Gastroesophageal sphincter (tissue), 4 donors: Measurements from ENCODE around the gene EMID1. TPM values are rescaled to one million over a fixed set of nuclear protein-coding genes. Genes with fewer than 3 reads are reported as not detected.

Experiments
- ATAC-seq: fragments of 150-250 bp; one replicate; pipeline ENCODE4 v1.9.1; 2016; ENCODE audit warnings: mild to moderate bottlenecking, moderate library complexity
- H3K27ac ChIP-seq, 4 donors: fragments of 200-600 bp; sonication (generic) in 3 of 4; 1 replicate in 3 of 4; 2 replicates in 1 of 4; pipeline ENCODE4 v1.5.1; 2016 to 2019
- H3K27me3 ChIP-seq: fragments of 200-600 bp; sonication (generic); one replicate; pipeline ENCODE4 v1.5.1; 2019
- H3K36me3 ChIP-seq, 2 donors: fragments of 200-600 bp; sonication (generic); one replicate each; pipeline ENCODE4 v1.5.1; 2019; ENCODE audit warnings: control low read depth in 1 of 2
- H3K4me1 ChIP-seq, 3 donors: fragments of 200-600 bp; sonication (generic); 1 replicate in 2 of 3; 2 replicates in 1 of 3; pipeline ENCODE4 v1.5.1; 2016 to 2019; ENCODE audit warnings: control low read depth in 2 of 3
- H3K4me3 ChIP-seq, 2 donors: fragments of 200-600 bp; sonication (generic); one replicate each; pipeline ENCODE4 v1.5.1; 2019; ENCODE audit warnings: mild to moderate bottlenecking in 1 of 2, moderate library complexity in 1 of 2
- H3K9me3 ChIP-seq, 3 donors: fragments of 200-600 bp; sonication (generic); one replicate each; pipeline ENCODE4 v1.5.1; 2017 to 2019; ENCODE audit warnings: control low read depth in 2 of 3
- EP300 ChIP-seq: sonication (generic); formaldehyde crosslinking; IDR thresholded peaks from one replicate; pipeline ENCODE4 v1.6.1; 2017; ENCODE audit warnings: antibody characterized with exemption, mild to moderate bottlenecking
- POLR2A ChIP-seq, 2 donors: fragments of 450-650 bp; IDR thresholded peaks; one replicate each; pipeline ENCODE4 v1.6.1; 2017; ENCODE audit warnings: antibody characterized with exemption in 2 of 2, mild to moderate bottlenecking in 2 of 2, moderate library complexity in 1 of 2
- POLR2AphosphoS5 ChIP-seq: sonication (generic); formaldehyde crosslinking; IDR thresholded peaks from one replicate; pipeline ENCODE4 v1.6.1; 2017; ENCODE audit warnings: antibody characterized with exemption
- WGBS, 2 donors: methylation state at CpG; one replicate each; pipeline ENCODE4 v1.1.5; 2018; ENCODE audit warnings: low coverage in 1 of 2; 5-methylcytosine and 5-hydroxymethylcytosine counted together
- total RNA-seq, 4 donors: library from RNA; depleted of rRNA; stranded (reverse); fragments of >200 nt; gene quantifications; one replicate each; pipeline ENCODE4 v1.1.0, GENCODE V29; 2016
- TF ChIP-seq, protein P1 (sequence below), 4 experiments: fragments of 200-600 bp in 2 of 4; fragments of 450-650 bp in 2 of 4; sonication (generic) in 1 of 4; IDR thresholded peaks; one replicate each; pipeline ENCODE4 v1.5.1; 2017 to 2019; ENCODE audit warnings: antibody characterized with exemption in 4 of 4, mild to moderate bottlenecking in 2 of 4, moderate library complexity in 2 of 4

Gene EMID1
- total RNA-seq, 4 donors from 2014 or later = 0.15 to 1.5 (median 0.69) TPM

DNA sequence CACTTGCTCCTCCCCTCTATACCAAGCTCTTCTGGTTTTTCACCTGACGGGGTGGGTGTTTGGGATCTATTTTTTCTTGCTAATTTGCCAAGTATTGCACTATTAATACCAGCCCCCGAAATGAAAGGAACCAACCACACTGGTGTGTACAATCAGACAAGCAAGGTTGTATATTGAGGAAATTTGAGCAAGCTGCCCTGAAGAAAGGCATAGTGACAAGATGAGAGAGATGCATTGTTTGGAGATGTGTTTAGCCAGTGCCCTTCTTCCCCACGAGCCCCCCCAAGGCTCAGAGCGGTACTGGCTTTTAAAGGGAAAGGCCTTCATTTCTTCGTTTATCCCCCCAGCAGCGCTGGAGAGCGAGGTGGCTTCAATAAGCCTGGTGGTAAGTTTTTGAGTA is 85.5 kb downstream of the EMID1 start:
- Histone ChIP-seq H3K9me3 (no peaks in the 10 kb centered on the region), H3K4me3 (no peak overlapping the region), H3K27ac (no peak overlapping the region), H3K27me3 (no peaks in the 10 kb centered on the region), H3K4me1 (peaks cover 0 to 37% (median 0%) of the 10 kb centered on the region in 3 donors), H3K36me3 (peaks cover 8 to 100% of the 10 kb centered on the region in 2 donors)
- TF ChIP-seq, protein P1, sequence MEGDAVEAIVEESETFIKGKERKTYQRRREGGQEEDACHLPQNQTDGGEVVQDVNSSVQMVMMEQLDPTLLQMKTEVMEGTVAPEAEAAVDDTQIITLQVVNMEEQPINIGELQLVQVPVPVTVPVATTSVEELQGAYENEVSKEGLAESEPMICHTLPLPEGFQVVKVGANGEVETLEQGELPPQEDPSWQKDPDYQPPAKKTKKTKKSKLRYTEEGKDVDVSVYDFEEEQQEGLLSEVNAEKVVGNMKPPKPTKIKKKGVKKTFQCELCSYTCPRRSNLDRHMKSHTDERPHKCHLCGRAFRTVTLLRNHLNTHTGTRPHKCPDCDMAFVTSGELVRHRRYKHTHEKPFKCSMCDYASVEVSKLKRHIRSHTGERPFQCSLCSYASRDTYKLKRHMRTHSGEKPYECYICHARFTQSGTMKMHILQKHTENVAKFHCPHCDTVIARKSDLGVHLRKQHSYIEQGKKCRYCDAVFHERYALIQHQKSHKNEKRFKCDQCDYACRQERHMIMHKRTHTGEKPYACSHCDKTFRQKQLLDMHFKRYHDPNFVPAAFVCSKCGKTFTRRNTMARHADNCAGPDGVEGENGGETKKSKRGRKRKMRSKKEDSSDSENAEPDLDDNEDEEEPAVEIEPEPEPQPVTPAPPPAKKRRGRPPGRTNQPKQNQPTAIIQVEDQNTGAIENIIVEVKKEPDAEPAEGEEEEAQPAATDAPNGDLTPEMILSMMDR (IDR thresholded peaks at IDR 0.05) = no peak
- TF ChIP-seq POLR2AphosphoS5 (no peak), EP300 (no peak), POLR2A (IDR thresholded peaks at IDR 0.05) (no peak)
- no peak for ATAC-seq
- 44 to 65% methylated on average over 3 to 6 of the region's 7 CpGs for WGBS, 2 donors

DNA sequence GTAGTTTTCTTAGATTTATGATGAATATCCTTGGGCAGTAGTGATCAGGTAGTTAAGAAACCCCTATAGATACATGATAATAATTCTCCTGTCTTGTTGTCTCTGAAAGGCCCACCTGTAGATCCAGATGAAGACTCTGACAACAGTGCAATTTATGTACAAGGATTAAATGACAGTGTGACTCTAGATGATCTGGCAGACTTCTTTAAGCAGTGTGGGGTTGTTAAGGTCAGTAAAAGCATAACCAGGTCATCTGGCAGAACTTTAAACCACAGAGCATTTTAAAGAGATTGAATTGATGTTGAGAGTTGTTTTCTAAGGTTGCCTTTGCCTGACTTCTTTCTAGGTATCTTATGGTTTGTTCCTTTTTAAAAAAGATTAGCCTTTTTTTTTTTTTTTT is 86.7 kb downstream of the EMID1 start:
- no peak for TF ChIP-seq POLR2AphosphoS5
- TF ChIP-seq EP300 = no peak
- no peak for TF ChIP-seq POLR2A (IDR thresholded peaks at IDR 0.05)
- TF ChIP-seq, protein P1 (IDR thresholded peaks at IDR 0.05) = no peak
- Histone ChIP-seq H3K27me3 (no peaks in the 10 kb centered on the region), H3K27ac (no peak overlapping the region), H3K4me1 (peaks cover 0 to 37% (median 0%) of the 10 kb centered on the region in 3 donors), H3K36me3 (peaks cover 8 to 100% of the 10 kb centered on the region in 2 donors), H3K9me3 (no peaks in the 10 kb centered on the region), H3K4me3 (no peak overlapping the region)
- ATAC-seq = no peak

DNA sequence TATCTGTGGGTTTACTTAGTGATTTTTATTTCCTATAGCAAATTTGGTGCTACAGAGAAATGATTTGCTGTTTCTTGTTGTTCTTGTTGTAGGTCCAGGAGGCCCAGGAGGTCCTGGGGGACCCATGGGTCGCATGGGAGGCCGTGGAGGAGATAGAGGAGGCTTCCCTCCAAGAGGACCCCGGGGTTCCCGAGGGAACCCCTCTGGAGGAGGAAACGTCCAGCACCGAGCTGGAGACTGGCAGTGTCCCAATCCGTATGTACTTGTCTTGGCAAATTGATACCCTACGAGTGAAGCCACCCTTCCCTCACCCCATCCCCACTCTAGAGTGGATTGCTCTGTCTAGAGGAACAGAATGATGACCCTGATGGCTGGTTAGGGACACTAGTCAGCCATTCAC is 92.9 kb downstream of the EMID1 start:
- Histone ChIP-seq H3K36me3 (peaks cover 4 to 83% of the 10 kb centered on the region in 2 donors), H3K27me3 (no peaks in the 10 kb centered on the region), H3K4me1 (peaks cover 0 to 19% (median 10%) of the 10 kb centered on the region in 3 donors), H3K9me3 (no peaks in the 10 kb centered on the region), H3K4me3 (no peak overlapping the region), H3K27ac (no peak overlapping the region)
- TF ChIP-seq, protein P1 (IDR thresholded peaks at IDR 0.05) = no peak
- TF ChIP-seq EP300 (no peak), POLR2AphosphoS5 (no peak), POLR2A (IDR thresholded peaks at IDR 0.05) (no peak)
- ATAC-seq = no peak
- no CpG with 5 or more reads among the region's 8 CpGs for WGBS, 2 donors

DNA sequence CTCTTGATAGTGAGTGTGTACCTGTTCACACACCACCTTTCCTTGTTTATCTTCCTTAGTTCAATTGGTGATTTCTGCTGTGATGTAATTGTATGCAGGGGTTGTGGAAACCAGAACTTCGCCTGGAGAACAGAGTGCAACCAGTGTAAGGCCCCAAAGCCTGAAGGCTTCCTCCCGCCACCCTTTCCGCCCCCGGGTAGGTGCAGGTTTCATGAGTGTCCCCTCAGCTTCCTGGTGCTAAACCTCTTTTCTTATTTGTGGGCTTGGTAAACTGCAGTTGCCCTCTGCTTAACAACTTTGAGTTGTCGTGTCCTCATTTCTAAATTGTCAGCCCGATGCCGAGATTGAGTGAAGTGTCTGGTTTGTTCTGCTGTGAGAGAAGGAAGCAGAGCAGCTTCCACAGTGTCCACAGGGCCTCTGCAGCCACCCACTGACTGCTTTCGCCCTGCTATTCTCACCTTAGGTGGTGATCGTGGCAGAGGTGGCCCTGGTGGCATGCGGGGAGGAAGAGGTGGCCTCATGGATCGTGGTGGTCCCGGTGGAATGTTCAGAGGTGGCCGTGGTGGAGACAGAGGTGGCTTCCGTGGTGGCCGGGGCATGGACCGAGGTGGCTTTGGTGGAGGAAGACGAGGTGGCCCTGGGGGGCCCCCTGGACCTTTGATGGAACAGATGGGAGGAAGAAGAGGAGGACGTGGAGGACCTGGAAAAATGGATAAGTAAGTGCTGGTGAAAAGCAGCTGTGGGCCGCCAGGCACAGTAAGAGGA is 93.6 kb downstream of the EMID1 start:
- ATAC-seq = no peak
- peaks cover 4 to 76% of the 10 kb centered on the region in 2 donors for H3K36me3 ChIP-seq
- 79 to 95% methylated on average over 3 to 5 of the region's 19 CpGs for WGBS, 2 donors

More for the DNA sequence above, 93.6 kb downstream of the EMID1 start:
- H3K4me1 ChIP-seq = peaks cover 0 to 19% (median 10%) of the 10 kb centered on the region in 3 donors
- no peak for TF ChIP-seq POLR2A (IDR thresholded peaks at IDR 0.05)
- TF ChIP-seq POLR2AphosphoS5 = no peak
- no peak for TF ChIP-seq EP300
- TF ChIP-seq, protein P1 (IDR thresholded peaks at IDR 0.05) = no peak
- H3K9me3 ChIP-seq = no peaks in the 10 kb centered on the region
- no peak overlapping the region for H3K27ac ChIP-seq
- no peak overlapping the region for H3K4me3 ChIP-seq
- H3K27me3 ChIP-seq = no peaks in the 10 kb centered on the region
